Gastroesophageal sphincter (tissue), 4 donors: ENCODE results near the gene INPP5A. TPM values are rescaled to one million over a fixed set of nuclear protein-coding genes. Genes with fewer than 3 reads are reported as not detected.

Source experiments
- ATAC-seq: fragments of 150-250 bp; one replicate; pipeline ENCODE4 v1.9.1; 2016; ENCODE audit warnings: mild to moderate bottlenecking, moderate library complexity
- H3K27ac ChIP-seq, 4 donors: fragments of 200-600 bp; sonication (generic) in 3 of 4; 1 replicate in 3 of 4; 2 replicates in 1 of 4; pipeline ENCODE4 v1.5.1; 2016 to 2019
- H3K27me3 ChIP-seq: fragments of 200-600 bp; sonication (generic); one replicate; pipeline ENCODE4 v1.5.1; 2019
- H3K36me3 ChIP-seq, 2 donors: fragments of 200-600 bp; sonication (generic); one replicate each; pipeline ENCODE4 v1.5.1; 2019; ENCODE audit warnings: control low read depth in 1 of 2
- H3K4me1 ChIP-seq, 3 donors: fragments of 200-600 bp; sonication (generic); 1 replicate in 2 of 3; 2 replicates in 1 of 3; pipeline ENCODE4 v1.5.1; 2016 to 2019; ENCODE audit warnings: control low read depth in 2 of 3
- H3K4me3 ChIP-seq, 2 donors: fragments of 200-600 bp; sonication (generic); one replicate each; pipeline ENCODE4 v1.5.1; 2019; ENCODE audit warnings: mild to moderate bottlenecking in 1 of 2, moderate library complexity in 1 of 2
- H3K9me3 ChIP-seq, 3 donors: fragments of 200-600 bp; sonication (generic); one replicate each; pipeline ENCODE4 v1.5.1; 2017 to 2019; ENCODE audit warnings: control low read depth in 2 of 3
- CTCF ChIP-seq, 4 experiments: fragments of 200-600 bp in 2 of 4; fragments of 450-650 bp in 2 of 4; sonication (generic) in 1 of 4; IDR thresholded peaks; one replicate each; pipeline ENCODE4 v1.5.1; 2017 to 2019; ENCODE audit warnings: antibody characterized with exemption in 4 of 4, mild to moderate bottlenecking in 2 of 4, moderate library complexity in 2 of 4
- EP300 ChIP-seq: sonication (generic); formaldehyde crosslinking; IDR thresholded peaks from one replicate; pipeline ENCODE4 v1.6.1; 2017; ENCODE audit warnings: antibody characterized with exemption, mild to moderate bottlenecking
- POLR2A ChIP-seq, 2 donors: fragments of 450-650 bp; IDR thresholded peaks; one replicate each; pipeline ENCODE4 v1.6.1; 2017; ENCODE audit warnings: antibody characterized with exemption in 2 of 2, mild to moderate bottlenecking in 2 of 2, moderate library complexity in 1 of 2
- POLR2AphosphoS5 ChIP-seq: sonication (generic); formaldehyde crosslinking; IDR thresholded peaks from one replicate; pipeline ENCODE4 v1.6.1; 2017; ENCODE audit warnings: antibody characterized with exemption
- WGBS, 2 donors: methylation state at CpG; one replicate each; pipeline ENCODE4 v1.1.5; 2018; ENCODE audit warnings: low coverage in 1 of 2; 5-methylcytosine and 5-hydroxymethylcytosine counted together
- total RNA-seq, 4 donors: library from RNA; depleted of rRNA; stranded (reverse); fragments of >200 nt; gene quantifications; one replicate each; pipeline ENCODE4 v1.1.0, GENCODE V29; 2016

INPP5A gene
- total RNA-seq, 4 donors from 2014 or later = 111 to 288 (median 215) TPM

GRCh38 chr10:132506711-132507408 lies 30.7 kb upstream of the INPP5A start:
- Histone ChIP-seq H3K27ac (peak overlapping the region in 3 of 4 donors; percentile 66 to 81 (median 80)), H3K9me3 (no peaks in the 10 kb centered on the region), H3K36me3 (no peaks in the 10 kb centered on the region), H3K27me3 (no peaks in the 10 kb centered on the region), H3K4me3 (no peak overlapping the region), H3K4me1 (peaks cover 0 to 45% (median 18%) of the 10 kb centered on the region in 3 donors)
- no peak for TF ChIP-seq POLR2A (IDR thresholded peaks at IDR 0.05)
- TF ChIP-seq POLR2AphosphoS5 = peak; percentile 38
- peak; percentile 77 for ATAC-seq
- WGBS, 2 donors = 48 to 75% methylated on average over 6 of the region's 11 CpGs

- Histone ChIP-seq H3K4me1 (peaks cover 0 to 45% (median 18%) of the 10 kb centered on the region in 3 donors), H3K27ac (peak overlapping the region in 3 of 4 donors; percentile 66 to 81 (median 80)), H3K36me3 (no peaks in the 10 kb centered on the region), H3K27me3 (no peaks in the 10 kb centered on the region), H3K4me3 (no peak overlapping the region), H3K9me3 (no peaks in the 10 kb centered on the region)
- TF ChIP-seq POLR2AphosphoS5 = no peak
- TF ChIP-seq CTCF (IDR thresholded peaks at IDR 0.05) = no peak
- no peak for TF ChIP-seq POLR2A (IDR thresholded peaks at IDR 0.05)
- TF ChIP-seq EP300 = no peak
- no peak for ATAC-seq
- 95% methylated on average over 3 of the region's 10 CpGs; no CpG with 5 or more reads in 1 of the 2 donors for WGBS, 2 donors
These were observed 30.1 kb upstream of the INPP5A start for GRCh38 chr10:132507409-132507955.

GRCh38 chr10:132507956-132508490 lies 29.6 kb upstream of the INPP5A start:
- no peak for ATAC-seq
- peaks cover 0 to 45% (median 18%) of the 10 kb centered on the region in 3 donors for H3K4me1 ChIP-seq
- H3K36me3 ChIP-seq = no peaks in the 10 kb centered on the region
- no peak overlapping the region for H3K4me3 ChIP-seq
- WGBS, 2 donors = no CpG with 5 or more reads among the region's 10 CpGs
- H3K9me3 ChIP-seq = no peaks in the 10 kb centered on the region
- H3K27ac ChIP-seq = peak overlapping the region; percentile 21 to 81 (median 73)
- TF ChIP-seq POLR2A (IDR thresholded peaks at IDR 0.05) (no peak), POLR2AphosphoS5 (no peak), CTCF (IDR thresholded peaks at IDR 0.05) (no peak), EP300 (no peak)
- no peaks in the 10 kb centered on the region for H3K27me3 ChIP-seq

GRCh38 chr10:132508581-132509443 lies 28.8 kb upstream of the INPP5A start:
- TF ChIP-seq EP300 = no peak
- TF ChIP-seq POLR2AphosphoS5 = peak; percentile 84
- peak in 3 of 4 experiments; percentile 58 to 68 (median 65) for TF ChIP-seq CTCF (IDR thresholded peaks at IDR 0.05)
- no peak for TF ChIP-seq POLR2A (IDR thresholded peaks at IDR 0.05)
- Histone ChIP-seq H3K36me3 (no peaks in the 10 kb centered on the region), H3K9me3 (no peaks in the 10 kb centered on the region), H3K27me3 (no peaks in the 10 kb centered on the region), H3K4me3 (no peak overlapping the region), H3K4me1 (peaks cover 0 to 45% (median 18%) of the 10 kb centered on the region in 3 donors), H3K27ac (peak overlapping the region; percentile 21 to 81 (median 73))
- 53 to 87% methylated on average over 3 to 9 of the region's 19 CpGs for WGBS, 2 donors
- peak; percentile 71 for ATAC-seq
